Endothelial cell of umbilical vein (primary cell): ENCODE measurements around the gene WBP4. TPM values are rescaled to one million over a fixed set of nuclear protein-coding genes. Genes with fewer than 3 reads are reported as not detected.

Experiments used
- BruUV-seq: library from RNA; stranded (reverse); fragments of 400-500 nt; replicated peaks from 2 replicates; lab custom pipeline; 2021; lab: Mats Ljungman, UMichigan
- CTCF ChIA-PET: fragments of 300-600, 350-600 bp; sonication (Branson Sonifier 250); formaldehyde crosslinking; loops from one replicate; lab custom pipeline; 2021; ENCODE audit warnings: antibody characterized with exemption, inconsistent platforms; lab: Charles Lee
- POLR2A ChIA-PET: fragments of 300-600, 350-600 bp; sonication (Branson Sonifier 250); formaldehyde crosslinking; loops from one replicate; lab custom pipeline; 2021; ENCODE audit warnings: antibody characterized with exemption, inconsistent platforms; lab: Charles Lee
- DNase-seq: peaks from one replicate; pipeline ENCODE4 v3.0.0-alpha.2; 2011; ENCODE audit warnings: low read depth, low spot score
- FAIRE-seq: peaks from 2 replicates; lab custom pipeline; 2011; peaks lifted over from hg19 to GRCh38; lab: Jason Lieb, UNC
- H2AFZ ChIP-seq: 2 replicates; pipeline ENCODE4 v1.6.0; 2012; ENCODE audit warnings: low read depth, low read length, control low read depth, inconsistent platforms
- H3K27ac ChIP-seq: 2 replicates; pipeline ENCODE4 v1.5.1; 2011; ENCODE audit warnings: low read depth, mild to moderate bottlenecking, control low read depth, low read length, moderate library complexity; ENCODE audit not compliant: insufficient read depth
- H3K27me3 ChIP-seq, 2 experiments: 2 replicates each; pipeline versions ENCODE4 v1.6.0 to v1.6.1; 2011; ENCODE audit warnings: low read length in 2 of 2, mixed read lengths in 1 of 2; ENCODE audit not compliant: control insufficient read depth in 2 of 2, insufficient read depth in 2 of 2
- H3K36me3 ChIP-seq, 2 experiments: 2 replicates in 1 of 2; 3 replicates in 1 of 2; pipeline ENCODE4 v1.5.1; 2011; ENCODE audit warnings: low read length in 2 of 2, mild to moderate bottlenecking in 1 of 2, moderate library complexity in 1 of 2; ENCODE audit not compliant: control insufficient read depth in 2 of 2, insufficient read depth in 2 of 2; ENCODE audit errors: extremely low read depth in 1 of 2
- H3K4me1 ChIP-seq: 3 replicates; pipeline ENCODE4 v1.5.1; 2011; ENCODE audit warnings: mild to moderate bottlenecking, low read length; ENCODE audit not compliant: control insufficient read depth, insufficient read depth; ENCODE audit errors: extremely low read depth
- H3K4me2 ChIP-seq: 2 replicates; pipeline ENCODE4 v1.6.1; 2011; ENCODE audit warnings: low read length, control low read depth, mixed read lengths; ENCODE audit not compliant: insufficient read depth
- H3K4me3 ChIP-seq, 3 experiments: fragments of 200-600 bp in 1 of 3; sonication (generic), shearing (Covaris generic) in 1 of 3; replicated peaks in 1 of 3; 2 replicates each; pipeline ENCODE4 v1.5.1; 2011 to 2016; ENCODE audit warnings: control low read depth in 3 of 3, low read length in 3 of 3, mild to moderate bottlenecking in 2 of 3, inconsistent platforms in 1 of 3, low read depth in 1 of 3, moderate library complexity in 1 of 3; ENCODE audit not compliant: insufficient read depth in 1 of 3
- H3K79me2 ChIP-seq: 2 replicates; pipeline ENCODE4 v1.6.0; 2012; ENCODE audit warnings: low read length, inconsistent platforms; ENCODE audit not compliant: control insufficient read depth, insufficient read depth
- H3K9ac ChIP-seq: replicated peaks from 2 replicates; pipeline ENCODE3; 2011; ENCODE audit warnings: low read length, control low read depth; ENCODE audit not compliant: insufficient read depth; ENCODE audit errors: extremely low read depth
- H3K9me1 ChIP-seq: replicated peaks from 3 replicates; pipeline ENCODE4 v1.6.0; 2011; ENCODE audit warnings: mild to moderate bottlenecking, low read length; ENCODE audit not compliant: control insufficient read depth, insufficient read depth; ENCODE audit errors: extremely low read depth
- H3K9me3 ChIP-seq: replicated peaks from 2 replicates; pipeline ENCODE4 v1.5.1; 2012; ENCODE audit warnings: low read length, inconsistent platforms; ENCODE audit not compliant: control insufficient read depth, insufficient read depth
- H4K20me1 ChIP-seq: replicated peaks from 2 replicates; pipeline ENCODE3; 2011; ENCODE audit warnings: mild to moderate bottlenecking, low read length; ENCODE audit not compliant: control insufficient read depth, insufficient read depth; ENCODE audit errors: extremely low read depth
- EZH2 ChIP-seq: IDR thresholded peaks from 2 replicates; pipeline ENCODE4 v1.6.1; 2012; ENCODE audit warnings: borderline replicate concordance, low read depth, mild to moderate bottlenecking, moderate library complexity, low read length, inconsistent platforms; ENCODE audit not compliant: severe bottlenecking
- FOS ChIP-seq: IDR thresholded peaks from 2 replicates; pipeline ENCODE4 v1.6.1; 2011; ENCODE audit warnings: mild to moderate bottlenecking, low read length, moderate library complexity, borderline replicate concordance; ENCODE audit not compliant: insufficient read depth
- GATA2 ChIP-seq: IDR thresholded peaks from 2 replicates; pipeline ENCODE4 v1.7.0; 2011; ENCODE audit warnings: low read depth, mild to moderate bottlenecking, moderate library complexity, mixed read lengths, low read length; ENCODE audit not compliant: insufficient read length, insufficient read depth
- JUN ChIP-seq: IDR thresholded peaks from 2 replicates; pipeline ENCODE4 v1.6.1; 2011; ENCODE audit warnings: borderline replicate concordance, low read depth; ENCODE audit not compliant: insufficient read length, insufficient read depth
- MYC ChIP-seq: IDR thresholded peaks from one replicate; pipeline ENCODE4 v1.6.1; 2011; ENCODE audit warnings: mild to moderate bottlenecking, low read depth, low read length
- POLR2A ChIP-seq: IDR thresholded peaks from 2 replicates; pipeline ENCODE4 v1.6.1; 2012; ENCODE audit warnings: low read depth, mild to moderate bottlenecking, control low read depth, low read length
- POLR2AphosphoS5 ChIP-seq: IDR thresholded peaks from 2 replicates; pipeline ENCODE4 v1.6.1; 2012; ENCODE audit warnings: low read depth, mild to moderate bottlenecking, control low read depth, low read length, moderate library complexity; ENCODE audit not compliant: insufficient read depth
- dilution Hi-C: fragments of 300-500 bp; cut with MboI; formaldehyde crosslinking; loops from one replicate; pipeline ENCODE4 v1.15.0; 2019; ENCODE audit warnings: low sequenced_read_pairs; ENCODE audit not compliant: extremely low pct_ligation_motif_present
- intact Hi-C: fragments of 100-400 bp; cut with micrococcal nuclease; formaldehyde crosslinking; loops from one replicate; pipeline ENCODE4 v1.10.0; 2022
- polyA plus RNA-seq, 4 experiments: library from polyadenylated mRNA; depleted of rRNA in 3 of 4; stranded (reverse) in 3 of 4; unstranded in 1 of 4; fragments of >200 nt; gene quantifications; 2 replicates each; pipeline versions ENCODE4 v1.2.1 to v1.2.3, GENCODE V29; 2011 to 2012; ENCODE audit warnings: missing spikeins in 1 of 4
- total RNA-seq: library from RNA; stranded (reverse); gene quantifications from 2 replicates; pipeline ENCODE4 v1.2.3, GENCODE V29; 2021
- TF ChIP-seq, protein P1 (sequence below), 2 donors: IDR thresholded peaks; 1 replicate in 1 of 2; 2 replicates in 1 of 2; pipeline ENCODE4 v1.5.1; 2011; ENCODE audit warnings: low read length in 2 of 2, mild to moderate bottlenecking in 2 of 2, moderate library complexity in 2 of 2, control low read depth in 1 of 2, inconsistent platforms in 1 of 2, low read depth in 1 of 2; ENCODE audit not compliant: insufficient read depth in 1 of 2; ENCODE audit errors: extremely low read depth in 1 of 2
- TF ChIP-seq, protein P2 (sequence below): IDR thresholded peaks from 2 replicates; pipeline ENCODE4 v1.6.1; 2011; ENCODE audit not compliant: insufficient read depth, insufficient read length

Gene WBP4
- total and polyA plus RNA-seq, 2 donors (not counting 3 experiments of a cell fraction or from before 2014, with no cell fraction given), result 4.3 to 14.8 TPM

DNA sequence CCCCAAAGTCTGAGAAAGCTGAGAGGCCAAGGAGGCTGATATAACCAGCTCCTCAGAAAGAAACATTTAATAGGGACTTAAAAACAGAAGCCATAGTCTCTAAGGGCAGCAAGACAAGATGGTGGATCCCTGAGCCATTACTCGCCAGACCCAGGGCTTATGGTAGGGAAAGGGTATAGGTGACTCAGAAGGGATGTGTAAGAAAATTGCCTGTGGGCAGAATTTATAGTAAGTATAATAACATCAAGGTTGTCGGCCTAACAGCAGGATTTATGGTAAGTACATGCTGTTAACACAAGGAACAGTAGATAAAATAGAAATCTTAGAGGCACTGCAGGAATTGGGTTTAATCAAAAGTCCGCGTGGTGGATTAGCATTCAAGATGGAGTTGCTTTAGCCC lies 56.6 kb downstream of the WBP4 start:
- no peak overlapping the region for H3K4me2 ChIP-seq
- BruUV-seq, result no TSS peak
- ChIA-PET CTCF (no interaction called here), POLR2A (no interaction called here)
- no peak overlapping the region for H3K9ac ChIP-seq
- no peaks in the 10 kb centered on the region for H3K9me1 ChIP-seq
- no peaks in the 10 kb centered on the region for H3K36me3 ChIP-seq
- no peaks in the 10 kb centered on the region for H3K79me2 ChIP-seq
- intact Hi-C loops (no loop called here), dilution Hi-C loops (no loop called here)
- no peaks in the 10 kb centered on the region for H3K4me1 ChIP-seq
- FAIRE-seq (no peak), DNase-seq (no peak)
- no peak for TF ChIP-seq POLR2A
- TF ChIP-seq, protein P1, sequence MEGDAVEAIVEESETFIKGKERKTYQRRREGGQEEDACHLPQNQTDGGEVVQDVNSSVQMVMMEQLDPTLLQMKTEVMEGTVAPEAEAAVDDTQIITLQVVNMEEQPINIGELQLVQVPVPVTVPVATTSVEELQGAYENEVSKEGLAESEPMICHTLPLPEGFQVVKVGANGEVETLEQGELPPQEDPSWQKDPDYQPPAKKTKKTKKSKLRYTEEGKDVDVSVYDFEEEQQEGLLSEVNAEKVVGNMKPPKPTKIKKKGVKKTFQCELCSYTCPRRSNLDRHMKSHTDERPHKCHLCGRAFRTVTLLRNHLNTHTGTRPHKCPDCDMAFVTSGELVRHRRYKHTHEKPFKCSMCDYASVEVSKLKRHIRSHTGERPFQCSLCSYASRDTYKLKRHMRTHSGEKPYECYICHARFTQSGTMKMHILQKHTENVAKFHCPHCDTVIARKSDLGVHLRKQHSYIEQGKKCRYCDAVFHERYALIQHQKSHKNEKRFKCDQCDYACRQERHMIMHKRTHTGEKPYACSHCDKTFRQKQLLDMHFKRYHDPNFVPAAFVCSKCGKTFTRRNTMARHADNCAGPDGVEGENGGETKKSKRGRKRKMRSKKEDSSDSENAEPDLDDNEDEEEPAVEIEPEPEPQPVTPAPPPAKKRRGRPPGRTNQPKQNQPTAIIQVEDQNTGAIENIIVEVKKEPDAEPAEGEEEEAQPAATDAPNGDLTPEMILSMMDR (IDR thresholded peaks at IDR 0.05; ENCODE audit: extremely low read depth in 1 of 2, insufficient read depth in 1 of 2, low read depth in 1 of 2, low read length in 2 of 2), result no peak
- no peak for TF ChIP-seq GATA2
- no peak for TF ChIP-seq EZH2
- no peak for TF ChIP-seq POLR2AphosphoS5
- TF ChIP-seq MYC, result no peak
- TF ChIP-seq JUN, result no peak
- TF ChIP-seq, protein P2, sequence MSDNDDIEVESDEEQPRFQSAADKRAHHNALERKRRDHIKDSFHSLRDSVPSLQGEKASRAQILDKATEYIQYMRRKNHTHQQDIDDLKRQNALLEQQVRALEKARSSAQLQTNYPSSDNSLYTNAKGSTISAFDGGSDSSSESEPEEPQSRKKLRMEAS, result no peak
- TF ChIP-seq FOS, result no peak
- H3K27ac ChIP-seq, result no peak overlapping the region
- H3K9me3 ChIP-seq, result no peaks in the 10 kb centered on the region
- H3K4me3 ChIP-seq, result no peak overlapping the region
- no peaks in the 10 kb centered on the region for H4K20me1 ChIP-seq
- H2AFZ ChIP-seq, result no peak overlapping the region
- no peaks in the 10 kb centered on the region for H3K27me3 ChIP-seq
